Kidney (tissue), 14 donors: ENCODE results near the gene UBE3D. TPM values are rescaled to one million over a fixed set of nuclear protein-coding genes. Genes with fewer than 3 reads are reported as not detected.

ENCODE experiments used
- DNase-seq, 5 donors: peaks; one replicate each; pipeline ENCODE4 v3.0.0-alpha.2; 2013 to 2020
- FAIRE-seq: peaks from 2 replicates; lab custom pipeline; 2012; peaks lifted over from hg19 to GRCh38; lab: Jason Lieb, UNC
- H3K27ac ChIP-seq, 2 donors: one replicate each; pipeline ENCODE4 v1.7.0; 2013; ENCODE audit warnings: low read depth in 2 of 2, low read length in 2 of 2, inconsistent platforms in 1 of 2
- H3K27me3 ChIP-seq: one replicate; pipeline ENCODE4 v1.7.1; 2013; ENCODE audit warnings: low read length, inconsistent platforms; ENCODE audit not compliant: control insufficient read depth, insufficient read depth
- H3K36me3 ChIP-seq, 3 donors: one replicate each; pipeline versions ENCODE4 v1.7.0 to v1.7.1; 2013; ENCODE audit warnings: low read length in 3 of 3, control low read depth in 1 of 3, inconsistent platforms in 1 of 3; ENCODE audit not compliant: insufficient read depth in 3 of 3, control insufficient read depth in 2 of 3
- H3K4me1 ChIP-seq, 3 donors: one replicate each; pipeline versions ENCODE4 v1.7.0 to v1.7.1; 2013; ENCODE audit warnings: low read length in 3 of 3, inconsistent platforms in 1 of 3, low read depth in 1 of 3; ENCODE audit not compliant: control insufficient read depth in 2 of 3, insufficient read depth in 2 of 3
- H3K4me3 ChIP-seq, 3 donors: one replicate each; pipeline versions ENCODE4 v1.7.0 to v1.8.1; 2013; ENCODE audit warnings: low read length in 3 of 3, control low read depth in 1 of 3, inconsistent platforms in 1 of 3
- H3K9ac ChIP-seq, 3 donors: one replicate each; pipeline versions ENCODE4 v1.7.0 to v1.7.1; 2013; ENCODE audit warnings: low read length in 3 of 3, control low read depth in 1 of 3, inconsistent platforms in 1 of 3
- H3K9me3 ChIP-seq, 3 donors: one replicate each; pipeline versions ENCODE4 v1.7.0 to v1.7.1; 2013; ENCODE audit warnings: low read length in 3 of 3, control low read depth in 1 of 3, inconsistent platforms in 1 of 3; ENCODE audit not compliant: control insufficient read depth in 2 of 3, insufficient read depth in 1 of 3
- intact Hi-C: fragments of 100-400 bp; cut with DNase I; formaldehyde crosslinking; loops from one replicate; pipeline ENCODE4 v1.11.1; 2022
- polyA plus RNA-seq: library from polyadenylated mRNA; stranded (reverse); fragments of 350-450 nt; fragmentation: Illumina TruSeq; extraction: RNeasy Lipid Tissue Mini Kit (QIAGEN cat#74804); gene quantifications from one replicate; pipeline ENCODE4 v1.2.3, GENCODE V29; 2014; ENCODE audit warnings: low read depth, low replicate concordance; ENCODE audit not compliant: insufficient read depth
- total RNA-seq: library from RNA; stranded (reverse); fragmentation: NEBNext Ultra II Directional; extraction: Animal tissue kit (Norgen Biotek cat#: 25700); gene quantifications from one replicate; pipeline ENCODE4 v1.2.1, GENCODE V29; 2021
- TF ChIP-seq, protein P1 (sequence below): IDR thresholded peaks from 3 replicates; pipeline ENCODE4 v1.5.1; 2012; ENCODE audit warnings: mild to moderate bottlenecking, moderate library complexity, borderline replicate concordance; ENCODE audit not compliant: insufficient read depth; ENCODE audit errors: extremely low read depth
- donor health status: control.
- donor health status: control.
- donor health status: control.
- donor health status: control.
- donor health status: control.
- donor health status: DM: yes; HTN: yes; CAD: no.
- donor health status: Normal renal cell carcinoma (clear cell type).

Gene UBE3D
- total and polyA plus RNA-seq, 2 donors from 2014 or later, result 4.8 to 6.0 TPM

DNA sequence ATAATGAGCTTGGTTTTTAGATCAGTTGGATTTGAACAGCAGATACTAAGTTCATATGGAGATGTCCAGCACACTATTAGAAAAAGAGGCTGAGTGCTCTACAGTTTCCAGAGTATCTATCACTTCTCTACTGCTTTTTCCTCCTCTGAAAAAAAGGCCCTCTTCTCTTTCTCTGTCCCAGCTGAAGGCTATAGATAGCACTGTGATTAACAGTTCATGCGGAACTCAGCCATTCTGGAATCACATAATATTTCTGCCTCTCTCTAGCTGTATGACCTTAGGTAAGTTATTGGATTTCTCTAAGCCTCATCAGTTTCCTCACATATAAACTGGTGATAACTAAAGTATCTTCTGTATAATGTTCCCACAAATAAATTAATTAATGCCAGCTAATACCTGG, 184.1 kb downstream of the UBE3D start:
- intact Hi-C loops, result no loop called here
- TF ChIP-seq, protein P1, sequence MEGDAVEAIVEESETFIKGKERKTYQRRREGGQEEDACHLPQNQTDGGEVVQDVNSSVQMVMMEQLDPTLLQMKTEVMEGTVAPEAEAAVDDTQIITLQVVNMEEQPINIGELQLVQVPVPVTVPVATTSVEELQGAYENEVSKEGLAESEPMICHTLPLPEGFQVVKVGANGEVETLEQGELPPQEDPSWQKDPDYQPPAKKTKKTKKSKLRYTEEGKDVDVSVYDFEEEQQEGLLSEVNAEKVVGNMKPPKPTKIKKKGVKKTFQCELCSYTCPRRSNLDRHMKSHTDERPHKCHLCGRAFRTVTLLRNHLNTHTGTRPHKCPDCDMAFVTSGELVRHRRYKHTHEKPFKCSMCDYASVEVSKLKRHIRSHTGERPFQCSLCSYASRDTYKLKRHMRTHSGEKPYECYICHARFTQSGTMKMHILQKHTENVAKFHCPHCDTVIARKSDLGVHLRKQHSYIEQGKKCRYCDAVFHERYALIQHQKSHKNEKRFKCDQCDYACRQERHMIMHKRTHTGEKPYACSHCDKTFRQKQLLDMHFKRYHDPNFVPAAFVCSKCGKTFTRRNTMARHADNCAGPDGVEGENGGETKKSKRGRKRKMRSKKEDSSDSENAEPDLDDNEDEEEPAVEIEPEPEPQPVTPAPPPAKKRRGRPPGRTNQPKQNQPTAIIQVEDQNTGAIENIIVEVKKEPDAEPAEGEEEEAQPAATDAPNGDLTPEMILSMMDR, result no peak
- Histone ChIP-seq H3K4me1 (peaks cover 0 to 4% (median 0%) of the 10 kb centered on the region in 3 donors), H3K27me3 (no peaks in the 10 kb centered on the region), H3K36me3 (no peaks in the 10 kb centered on the region), H3K9me3 (no peaks in the 10 kb centered on the region), H3K27ac (no peak overlapping the region), H3K4me3 (no peak overlapping the region), H3K9ac (no peak overlapping the region)
- FAIRE-seq (no peak), DNase-seq (no peak)

DNA sequence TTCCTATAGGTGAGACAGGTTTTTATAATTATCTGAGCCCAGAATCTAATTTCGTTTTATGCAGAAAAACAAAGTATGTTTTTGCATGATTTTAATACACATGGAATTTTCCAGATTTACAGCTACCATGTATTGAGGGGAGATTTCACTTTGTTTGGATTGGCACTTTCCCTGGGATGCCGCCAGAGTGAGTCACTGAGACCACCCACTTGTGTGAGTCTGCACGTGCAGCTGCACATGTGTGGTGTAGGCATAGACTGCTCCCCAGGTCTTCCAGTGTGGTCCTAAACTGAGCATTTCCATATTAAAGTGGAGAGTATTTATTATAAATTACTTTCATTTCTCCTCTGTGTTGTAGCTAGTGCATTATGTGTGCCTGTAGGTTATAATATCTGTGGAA, 186.8 kb downstream of the UBE3D start:
- TF ChIP-seq, protein P1, result no peak
- DNase-seq, result peak in 1 of 5 donors; percentile 42
- Histone ChIP-seq H3K27ac (no peak overlapping the region), H3K27me3 (no peaks in the 10 kb centered on the region), H3K9me3 (no peaks in the 10 kb centered on the region), H3K9ac (no peak overlapping the region), H3K4me1 (peaks cover 0 to 4% (median 0%) of the 10 kb centered on the region in 3 donors), H3K36me3 (no peaks in the 10 kb centered on the region), H3K4me3 (no peak overlapping the region)
- intact Hi-C loops, result no loop called here
- no peak for FAIRE-seq

- Histone ChIP-seq H3K4me1 (peaks cover 0 to 4% (median 0%) of the 10 kb centered on the region in 3 donors), H3K27me3 (no peaks in the 10 kb centered on the region), H3K9ac (no peak overlapping the region), H3K9me3 (no peaks in the 10 kb centered on the region), H3K36me3 (no peaks in the 10 kb centered on the region), H3K4me3 (no peak overlapping the region), H3K27ac (no peak overlapping the region)
- FAIRE-seq (no peak), DNase-seq (peak in 2 of 5 donors; percentile 11 to 32)
- TF ChIP-seq, protein P1, result no peak
- intact Hi-C loops, result no loop called here
Measured at GRCh38 chr6:82877213-82878195, 188.1 kb downstream of the UBE3D start.
